ENCODE results near the gene MAFG. TPM values are rescaled to one million over a fixed set of nuclear protein-coding genes. Genes with fewer than 3 reads are reported as not detected.

MAFG gene
- total RNA-seq, 1 donor from 2014 or later, result 24.1 TPM

- TF ChIP-seq CTCF (IDR thresholded peaks at IDR 0.05; ENCODE audit: unreplicated experiment), result no peak
- Mint-ChIP-seq H3K9me3 (no peaks in the 10 kb centered on the region), H3K4me3 (peak overlapping the region; percentile 82), H3K27ac (no peak overlapping the region), H3K4me1 (peaks cover 3% of the 10 kb centered on the region), H3K27me3 (ENCODE audit: low read depth) (no peaks in the 10 kb centered on the region), H3K36me3 (peaks cover 11% of the 10 kb centered on the region)
- DNase-seq (ENCODE audit: low spot score in 2 of 2, unreplicated experiment in 2 of 2), result peak in 1 of 2 experiments; percentile 55
These were observed 16.7 kb downstream of the MAFG start for GRCh38 chr17:81910840-81911276.

GRCh38 chr17:81909966-81910839, 17.3 kb downstream of the MAFG start:
- Mint-ChIP-seq H3K9me3 (no peaks in the 10 kb centered on the region), H3K4me1 (peaks cover 3% of the 10 kb centered on the region), H3K4me3 (peak overlapping the region; percentile 82), H3K27me3 (ENCODE audit: low read depth) (no peaks in the 10 kb centered on the region), H3K27ac (peak overlapping the region; percentile 64), H3K36me3 (peaks cover 11% of the 10 kb centered on the region)
- TF ChIP-seq CTCF (IDR thresholded peaks at IDR 0.05; ENCODE audit: unreplicated experiment), result no peak
- DNase-seq (ENCODE audit: low spot score in 2 of 2, unreplicated experiment in 2 of 2), result no peak

- TF ChIP-seq CTCF (IDR thresholded peaks at IDR 0.05; ENCODE audit: unreplicated experiment), result no peak
- Mint-ChIP-seq H3K4me3 (peak overlapping the region; percentile 22), H3K36me3 (peaks cover 11% of the 10 kb centered on the region), H3K27ac (no peak overlapping the region), H3K27me3 (ENCODE audit: low read depth) (no peaks in the 10 kb centered on the region), H3K4me1 (peaks cover 3% of the 10 kb centered on the region), H3K9me3 (no peaks in the 10 kb centered on the region)
- DNase-seq (ENCODE audit: low spot score in 2 of 2, unreplicated experiment in 2 of 2), result no peak
These were observed 18.3 kb downstream of the MAFG start for GRCh38 chr17:81909231-81909630.

GRCh38 chr17:81908793-81909192, 18.7 kb downstream of the MAFG start:
- Mint-ChIP-seq H3K36me3 (peaks cover 11% of the 10 kb centered on the region), H3K27me3 (ENCODE audit: low read depth) (no peaks in the 10 kb centered on the region), H3K9me3 (no peaks in the 10 kb centered on the region), H3K4me1 (peaks cover 3% of the 10 kb centered on the region), H3K27ac (no peak overlapping the region), H3K4me3 (no peak overlapping the region)
- no peak for DNase-seq (ENCODE audit: low spot score in 2 of 2, unreplicated experiment in 2 of 2)
- TF ChIP-seq CTCF (IDR thresholded peaks at IDR 0.05; ENCODE audit: unreplicated experiment), result no peak

- no peak for DNase-seq (ENCODE audit: low spot score in 2 of 2, unreplicated experiment in 2 of 2)
- Mint-ChIP-seq H3K4me1 (peaks cover 3% of the 10 kb centered on the region), H3K9me3 (no peaks in the 10 kb centered on the region), H3K27ac (no peak overlapping the region), H3K4me3 (no peak overlapping the region), H3K36me3 (peaks cover 2% of the 10 kb centered on the region), H3K27me3 (ENCODE audit: low read depth) (peaks cover 5% of the 10 kb centered on the region)
- TF ChIP-seq CTCF (IDR thresholded peaks at IDR 0.05; ENCODE audit: unreplicated experiment), result no peak
These were observed 20.1 kb downstream of the MAFG start for GRCh38 chr17:81907219-81908145.

Measured in mesothelial cell of epicardium (in vitro differentiated cells).